Adipose tissue (tissue), 3 donors: ENCODE data around the gene LRRC47. TPM values are rescaled to one million over a fixed set of nuclear protein-coding genes. Genes with fewer than 3 reads are reported as not detected.

Source experiments
- H3K27ac ChIP-seq: one replicate; pipeline ENCODE4 v1.5.1; 2013; ENCODE audit warnings: low read depth, low read length
- WGBS, 3 donors: extraction: QIAGEN DNeasy Blood & Tissue Kit; methylation state at CpG; one replicate each; pipeline ENCODE4 v1.1.7; 2013; 5-methylcytosine and 5-hydroxymethylcytosine counted together
- polyA plus RNA-seq, 3 donors: library from polyadenylated mRNA; stranded (reverse); fragments of 200-250 nt; gene quantifications; one replicate each; pipeline ENCODE4 v1.2.3, GENCODE V29; 2013
- donor health status: healthy with polysubstance abuse.
- donor health status: Bipolar disorder and iron deficiency.
- donor health status: healthy.

LRRC47 gene
- polyA plus RNA-seq, 3 donors: 21.4 to 25.4 (median 22.2) TPM

DNA sequence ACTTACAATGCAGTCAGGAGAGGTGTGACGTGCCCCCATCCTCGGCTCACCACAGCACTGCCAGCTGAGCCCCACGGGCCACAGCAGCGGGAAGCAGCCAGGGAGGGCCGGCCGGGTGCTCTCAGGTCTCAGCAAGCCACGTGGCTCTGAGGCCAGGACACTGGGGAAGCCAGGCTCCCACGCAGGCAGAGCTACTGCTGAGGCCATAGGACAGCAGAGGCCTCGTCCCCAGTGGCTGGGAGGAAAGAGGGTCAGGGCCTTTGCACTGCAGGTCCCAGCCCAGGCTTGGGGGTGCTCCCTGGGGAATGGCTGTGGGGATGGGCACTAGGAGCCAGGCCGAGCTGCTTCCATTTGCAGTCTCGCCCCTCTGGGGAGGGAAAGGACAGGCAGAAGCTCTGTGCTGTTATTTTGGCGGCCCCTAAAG is 5.8 kb downstream of the LRRC47 start:
- 66 to 69% (median 67%) methylated on average over 12 of the region's 12 CpGs for WGBS, 3 donors
- no peak overlapping the region for H3K27ac ChIP-seq

DNA sequence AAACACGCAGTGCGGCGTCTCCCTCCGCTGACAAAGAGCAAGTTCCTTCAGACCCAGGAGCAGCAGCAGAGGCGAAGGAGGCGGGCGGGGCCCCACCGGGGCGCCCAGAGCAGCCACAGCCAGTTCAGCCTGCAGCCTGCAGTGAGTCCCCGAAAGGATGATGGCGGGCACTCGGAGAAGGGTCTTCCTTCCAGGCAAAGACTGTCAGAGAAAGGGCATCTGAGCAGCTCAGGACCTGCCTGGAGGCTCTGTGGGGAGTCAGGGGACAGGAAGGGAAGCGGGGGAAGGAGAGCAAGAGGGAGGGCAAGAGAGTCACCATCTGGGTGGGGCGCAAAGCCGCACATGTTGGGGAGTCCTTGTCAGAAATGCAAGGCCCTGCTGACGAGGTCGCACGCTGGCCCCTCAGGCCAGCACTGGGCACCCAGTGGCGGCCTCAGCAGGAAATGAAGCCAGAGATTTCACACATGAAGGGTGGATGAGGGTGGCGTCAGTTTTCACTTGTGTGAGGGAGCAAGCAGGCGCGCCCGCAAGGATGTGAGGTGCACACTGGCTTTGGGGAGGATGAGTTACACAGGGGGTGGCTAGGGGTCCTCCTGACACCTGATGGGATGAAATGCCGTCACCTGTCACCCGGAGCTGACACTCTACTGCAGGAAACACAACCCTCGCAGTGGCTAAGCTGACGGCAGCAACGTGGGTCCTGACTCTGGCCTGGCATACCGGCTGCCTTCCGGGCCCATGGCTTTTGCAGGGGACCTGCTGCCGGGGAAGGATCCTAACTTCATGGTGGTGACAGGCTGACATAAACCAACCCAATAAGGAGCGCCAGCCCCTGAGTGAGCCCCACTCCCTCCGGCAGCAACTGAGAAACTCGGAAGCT is 6.6 kb downstream of the LRRC47 start:
- 88 to 89% (median 88%) methylated on average over 32 to 34 of the region's 34 CpGs for WGBS, 3 donors
- no peak overlapping the region for H3K27ac ChIP-seq

DNA sequence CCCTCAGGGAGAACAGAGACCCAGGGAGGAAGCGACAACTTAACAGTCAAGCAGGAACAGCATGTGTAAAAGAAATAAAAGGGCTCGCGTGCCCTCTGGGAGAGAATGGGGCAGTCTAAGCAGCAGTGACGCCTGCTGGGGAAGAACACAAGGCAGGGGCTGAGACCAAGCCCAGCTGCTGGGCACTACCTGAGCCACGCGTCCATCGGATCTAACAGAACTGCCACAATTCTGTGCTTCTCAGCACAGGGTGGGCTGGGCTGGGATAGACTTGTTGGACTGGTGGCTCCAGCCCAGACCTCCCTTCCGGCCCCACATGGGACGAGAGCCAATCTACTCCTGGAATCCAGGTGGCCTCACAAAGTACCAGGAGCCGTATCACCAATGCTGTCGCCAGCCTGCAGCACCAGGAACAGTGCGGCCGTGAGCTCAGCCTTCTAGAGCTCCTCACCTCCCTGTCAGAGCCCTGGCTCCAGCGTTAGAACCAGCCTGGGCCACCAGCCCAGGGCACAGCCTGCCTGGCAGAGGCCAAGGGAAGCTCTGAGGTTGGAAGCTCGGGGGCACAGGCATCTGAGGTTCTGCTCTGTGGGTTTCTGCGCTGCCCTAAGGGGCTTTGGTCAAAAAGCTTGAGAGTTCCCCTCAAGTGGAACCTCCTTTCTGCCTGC is 7.4 kb downstream of the LRRC47 start:
- 75 to 90% (median 87%) methylated on average over 15 to 16 of the region's 16 CpGs for WGBS, 3 donors
- H3K27ac ChIP-seq: no peak overlapping the region

DNA sequence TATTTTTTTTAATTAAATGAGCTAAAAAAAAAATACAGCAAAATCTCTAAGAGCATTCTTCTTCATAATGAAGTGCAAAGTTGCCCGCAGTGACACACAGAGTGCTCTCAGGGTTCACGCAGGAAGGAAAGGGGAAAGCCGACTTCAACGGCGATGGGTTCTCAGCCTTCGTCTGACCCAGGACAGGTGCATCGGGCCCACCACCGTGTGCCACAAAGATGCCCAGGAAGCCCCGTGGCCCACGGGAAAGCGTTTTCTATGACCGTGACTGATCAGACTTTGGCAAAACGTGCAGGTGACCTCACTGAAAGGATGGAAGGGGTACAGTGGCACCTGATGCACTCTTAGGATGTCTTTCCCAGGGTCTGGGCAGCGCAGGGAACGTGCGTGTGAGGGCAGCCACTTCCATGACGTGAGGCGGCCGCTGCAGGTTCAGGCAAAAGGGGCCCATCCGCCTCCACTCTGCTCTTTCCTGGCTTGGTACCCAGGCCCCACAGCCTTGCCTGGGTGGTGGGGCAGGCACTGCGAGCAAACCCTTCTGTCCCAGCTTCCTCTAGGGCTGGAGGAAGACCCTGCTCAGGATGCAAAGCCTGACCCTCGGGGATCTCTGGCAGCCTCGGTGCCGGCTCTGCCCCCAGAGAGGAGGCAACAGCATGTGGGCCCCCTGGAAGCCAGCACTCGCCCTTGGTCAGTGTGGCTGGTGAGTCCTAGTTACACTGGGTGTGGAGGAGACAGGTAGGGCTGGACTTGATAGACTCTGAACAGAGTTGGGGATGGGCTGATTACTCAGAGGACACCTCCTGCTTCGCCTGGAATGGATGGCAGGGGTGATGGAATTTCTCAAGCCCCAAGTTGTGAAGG is 8.3 kb downstream of the LRRC47 start:
- H3K27ac ChIP-seq: no peak overlapping the region
- 88 to 92% (median 91%) methylated on average over 26 of the region's 26 CpGs for WGBS, 3 donors

DNA sequence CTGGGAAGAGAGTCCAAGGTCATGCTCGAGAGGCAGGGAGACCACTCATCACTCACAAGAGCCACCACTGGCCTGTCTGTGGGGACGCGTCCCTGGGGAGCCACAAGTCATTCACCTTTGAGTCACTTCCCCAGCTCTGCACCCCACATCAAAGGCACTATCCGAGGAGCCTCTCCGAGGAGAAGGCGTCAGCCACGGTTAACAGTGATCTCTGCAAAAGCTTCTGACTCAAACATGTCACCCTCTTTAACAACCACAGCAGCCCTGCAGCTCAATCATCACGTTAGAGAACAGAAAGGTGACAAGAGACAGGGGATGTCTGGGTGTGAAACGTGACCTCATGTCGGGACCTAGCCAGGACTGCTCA is 9.0 kb downstream of the LRRC47 start:
- 75 to 88% (median 86%) methylated on average over 10 of the region's 10 CpGs for WGBS, 3 donors
- no peak overlapping the region for H3K27ac ChIP-seq

DNA sequence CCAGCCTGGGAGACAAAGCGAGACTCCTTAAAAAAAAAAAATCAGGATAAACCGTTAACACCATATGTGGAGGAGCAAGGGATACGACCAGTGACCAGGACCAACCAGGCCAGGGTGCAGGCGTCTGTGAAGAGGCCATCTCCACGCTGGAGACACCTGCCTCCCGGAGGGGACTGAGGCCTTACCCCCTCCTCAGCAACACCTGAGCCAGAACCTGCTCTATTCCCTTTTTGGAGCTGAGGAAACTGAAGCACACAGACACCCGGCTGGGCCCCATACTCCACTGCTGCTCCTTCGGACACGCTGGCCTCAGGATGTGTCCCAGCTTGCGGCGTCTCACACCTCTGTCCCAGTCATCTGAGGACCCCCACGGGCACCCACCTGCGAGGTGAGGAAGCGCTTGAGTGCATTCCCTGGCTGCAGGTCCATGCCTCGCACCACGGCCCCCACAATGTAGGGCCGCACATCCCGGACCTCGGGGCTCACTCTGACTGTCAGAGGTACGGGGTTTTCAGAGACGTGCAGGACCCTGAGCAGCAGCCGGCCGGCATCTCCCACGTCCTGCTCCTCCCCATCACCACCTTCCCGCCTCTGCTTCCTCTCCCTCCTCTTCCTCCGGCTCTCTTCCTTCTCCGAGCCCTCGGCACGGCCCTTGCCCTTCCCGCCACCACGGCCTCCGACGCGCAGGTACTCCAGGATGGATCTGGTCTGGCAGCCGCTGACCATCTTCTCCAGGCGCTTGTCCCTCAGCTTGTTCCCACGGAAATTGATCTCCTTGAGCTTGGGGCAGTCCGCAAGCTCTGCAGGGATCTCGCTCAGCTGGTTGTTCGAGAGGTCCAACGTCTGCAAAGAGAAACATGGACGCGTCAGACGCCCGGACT is 9.6 kb downstream of the LRRC47 start:
- H3K27ac ChIP-seq: no peak overlapping the region
- WGBS, 3 donors: 89 to 93% (median 93%) methylated on average over 45 of the region's 45 CpGs

DNA sequence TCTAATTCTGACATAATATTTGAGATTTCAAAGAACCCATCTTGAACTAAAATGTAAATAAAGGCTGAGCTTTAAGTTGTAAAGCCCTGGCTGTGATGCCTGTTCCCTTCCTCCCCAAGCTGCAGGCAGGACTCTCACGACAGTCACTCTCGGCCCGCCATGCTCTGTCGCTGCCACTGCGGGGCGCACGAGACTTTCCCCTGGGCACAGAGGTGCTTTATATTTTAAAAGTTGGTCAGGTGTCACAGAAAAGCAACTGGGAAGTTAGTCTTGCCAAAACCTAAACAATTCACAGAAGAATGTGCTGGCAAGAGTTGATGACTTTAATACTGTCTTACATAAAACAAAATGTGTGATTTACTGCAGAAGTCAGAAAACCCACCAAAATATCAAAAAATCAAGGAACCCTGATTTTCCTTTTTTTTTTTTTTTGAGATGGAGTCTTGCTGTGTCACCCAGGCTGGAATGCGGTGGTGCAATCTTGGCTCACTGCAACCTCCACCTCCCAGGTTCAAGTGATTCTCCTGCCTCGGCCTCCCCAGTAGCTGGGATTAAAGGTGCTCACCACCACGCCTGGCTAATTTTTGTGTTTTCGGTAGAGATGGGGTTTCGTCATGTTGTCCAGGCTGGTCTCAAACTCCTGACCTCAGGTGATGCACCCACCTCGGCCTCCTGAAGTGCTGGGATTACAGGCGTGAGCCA is 10.7 kb downstream of the LRRC47 start:
- H3K27ac ChIP-seq: no peak overlapping the region
- WGBS, 3 donors: 77 to 87% (median 85%) methylated on average over 14 of the region's 14 CpGs

DNA sequence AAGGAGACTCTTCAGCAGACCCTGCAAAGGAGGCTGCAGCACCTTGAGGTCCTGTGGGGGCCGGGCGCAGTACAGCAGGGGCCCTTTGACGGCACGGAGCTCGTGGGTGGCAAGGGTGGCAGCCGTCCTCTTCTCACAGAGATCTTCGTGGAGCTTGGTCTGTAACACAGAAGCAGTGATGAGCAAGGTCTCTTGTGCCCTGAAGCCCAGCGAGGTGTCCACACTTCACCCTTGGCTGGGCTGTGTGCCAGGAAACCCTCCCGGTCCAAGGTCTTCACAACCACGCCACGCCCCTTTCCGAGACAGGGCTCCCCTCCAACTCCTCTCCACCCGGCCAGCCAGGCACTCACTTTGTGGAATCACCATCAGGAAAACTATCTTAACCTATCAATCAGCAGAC is 11.3 kb downstream of the LRRC47 start:
- no peak overlapping the region for H3K27ac ChIP-seq
- 65 to 83% (median 74%) methylated on average over 13 of the region's 13 CpGs for WGBS, 3 donors

DNA sequence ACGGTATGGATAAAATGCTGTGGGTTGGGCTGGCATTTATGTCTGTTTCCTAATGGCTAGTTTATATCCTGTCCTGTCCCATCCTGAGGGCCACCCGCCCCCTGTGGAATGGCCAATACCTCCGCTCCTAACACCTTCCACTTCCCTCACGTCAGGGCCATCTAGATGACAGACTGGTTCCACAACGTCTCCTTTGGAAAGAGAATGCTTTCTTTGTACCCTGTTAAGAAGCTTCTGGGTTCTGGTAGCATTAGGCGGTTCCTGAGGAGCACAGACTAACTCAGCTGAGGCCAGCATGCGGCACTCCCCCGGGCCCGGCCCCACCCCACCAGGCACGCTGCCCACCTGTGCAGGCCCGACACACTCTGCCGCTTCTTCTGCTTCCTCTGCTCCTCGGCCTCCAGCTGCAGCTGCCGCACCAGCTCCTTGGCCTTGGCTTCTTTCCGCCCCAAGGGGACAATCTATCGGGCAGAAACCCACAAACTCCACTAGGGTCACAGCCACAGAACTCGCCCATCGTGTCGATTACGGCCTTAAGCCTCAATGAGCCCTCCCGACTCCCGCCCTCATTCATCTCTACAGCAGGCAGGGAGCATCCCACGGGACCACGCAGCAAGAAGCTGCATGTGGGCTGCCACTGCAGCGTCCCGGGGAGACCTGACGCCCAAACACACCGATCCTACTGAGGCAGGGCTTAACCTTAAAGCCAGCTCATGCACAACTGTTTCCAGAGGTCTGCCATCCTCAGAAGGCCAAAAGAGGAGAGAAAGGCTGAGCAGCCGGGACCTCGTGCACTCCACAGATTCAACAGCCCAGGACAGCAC is 12.4 kb downstream of the LRRC47 start:
- no peak overlapping the region for H3K27ac ChIP-seq
- WGBS, 3 donors: 90 to 92% (median 90%) methylated on average over 29 to 30 of the region's 30 CpGs

DNA sequence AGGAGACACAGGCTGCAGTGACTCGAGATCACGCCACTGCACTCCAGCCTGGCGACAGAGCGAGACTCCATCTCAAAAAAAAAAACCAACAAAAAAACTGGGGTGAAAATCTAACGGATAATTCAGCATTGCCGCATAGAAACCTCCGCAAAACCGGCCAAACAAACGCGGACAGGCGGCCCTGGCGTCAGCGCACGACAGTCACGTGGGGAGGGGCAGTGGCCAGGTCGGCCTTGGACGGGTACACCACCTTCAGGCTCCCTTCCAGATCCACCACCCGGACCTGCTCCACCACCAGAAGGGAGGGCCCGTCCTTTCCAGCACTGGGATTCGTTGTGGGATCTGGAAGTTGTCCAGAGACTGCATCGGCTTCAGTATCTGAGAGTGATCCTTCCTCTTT is 15.4 kb downstream of the LRRC47 start:
- H3K27ac ChIP-seq: no peak overlapping the region
- 85 to 93% (median 92%) methylated on average over 21 of the region's 21 CpGs for WGBS, 3 donors

DNA sequence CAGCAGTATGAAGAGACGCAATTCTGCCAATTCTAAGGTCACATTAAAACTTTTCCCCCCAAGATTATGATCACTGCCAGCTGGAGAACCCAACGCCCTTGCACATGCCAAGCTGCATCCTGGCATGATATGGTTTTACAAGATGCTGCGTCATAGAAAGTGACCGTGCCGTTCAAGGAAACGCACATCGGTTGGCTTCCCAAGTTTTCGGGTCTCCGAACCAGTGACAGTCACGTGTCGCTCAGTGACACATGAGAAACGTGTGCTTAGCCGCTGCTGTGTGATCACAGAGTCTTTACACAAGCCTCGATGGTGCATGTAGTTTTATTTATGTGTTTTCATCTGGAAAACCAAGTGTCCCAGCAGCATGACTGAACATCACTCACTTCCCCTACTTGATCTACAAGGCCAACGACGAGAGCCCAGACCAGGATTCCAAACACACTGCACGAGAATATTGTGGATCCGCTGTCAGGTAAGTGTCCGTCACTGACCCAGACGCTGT is 16.3 kb downstream of the LRRC47 start:
- 86 to 93% (median 92%) methylated on average over 20 of the region's 20 CpGs for WGBS, 3 donors
- H3K27ac ChIP-seq: no peak overlapping the region

DNA sequence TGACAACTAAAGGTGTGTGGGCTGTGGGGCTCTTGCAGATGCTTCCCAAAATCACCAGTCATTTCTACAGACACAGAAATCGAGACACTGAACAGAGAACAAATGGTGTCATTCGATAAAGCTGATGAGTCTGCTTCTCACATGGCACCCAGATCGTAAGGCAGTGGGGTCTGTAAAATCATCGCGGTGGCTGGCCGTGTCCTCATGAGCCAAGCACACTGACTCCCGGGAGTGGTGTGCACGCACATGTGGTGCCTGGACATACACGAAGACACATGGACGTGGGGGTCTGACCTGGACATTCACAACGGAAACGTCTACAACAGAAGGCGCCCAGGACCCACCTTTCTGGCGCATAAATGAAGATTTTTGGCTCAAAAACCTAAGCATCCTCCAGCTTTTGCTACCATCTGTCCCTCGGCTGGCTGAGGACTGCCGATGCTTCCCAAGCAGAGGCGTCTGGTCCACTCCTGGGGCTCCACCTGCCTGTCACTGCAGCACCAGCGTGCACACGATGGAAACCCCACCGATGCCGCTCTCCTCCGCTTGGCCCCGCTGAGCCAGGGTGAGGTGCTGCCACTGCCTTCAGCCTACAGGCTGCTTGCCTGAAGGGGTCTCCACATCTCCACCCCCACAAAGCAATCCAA is 16.9 kb downstream of the LRRC47 start:
- H3K27ac ChIP-seq: no peak overlapping the region
- WGBS, 3 donors: 90 to 91% (median 91%) methylated on average over 23 of the region's 23 CpGs

DNA sequence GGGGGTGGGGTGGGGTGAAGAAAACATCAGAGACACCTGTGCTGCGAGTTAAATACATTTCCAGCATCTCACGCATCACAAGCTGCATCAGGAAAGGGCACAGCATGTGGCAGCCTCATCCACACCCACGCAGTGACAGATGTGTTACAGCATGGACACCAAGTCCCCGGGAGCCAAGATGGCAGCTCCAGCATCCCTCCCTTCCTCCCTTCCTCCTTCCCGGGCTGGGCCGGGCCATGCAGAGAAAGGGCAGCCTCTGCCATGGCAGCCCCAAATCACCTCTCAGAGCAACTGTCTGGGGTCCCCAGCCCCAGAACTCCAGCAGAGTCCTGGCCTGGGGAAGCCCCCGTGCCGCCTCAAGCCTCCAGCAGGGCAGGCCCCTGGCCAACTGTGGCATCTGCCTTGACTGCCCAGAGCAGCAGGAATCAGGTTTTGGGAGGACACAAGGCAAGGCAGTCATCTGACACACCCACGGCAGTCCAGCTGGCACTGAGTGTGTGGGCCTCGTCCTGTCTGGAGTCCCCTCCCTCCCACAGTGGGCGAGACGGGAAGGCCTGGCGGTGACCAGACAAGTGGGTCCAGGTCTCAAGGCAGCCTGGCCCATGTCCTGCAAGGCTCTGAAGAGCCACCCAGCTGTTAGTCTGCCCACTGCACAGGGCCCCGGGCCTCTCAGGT is 17.6 kb downstream of the LRRC47 start:
- 69 to 83% (median 82%) methylated on average over 13 to 14 of the region's 14 CpGs for WGBS, 3 donors
- no peak overlapping the region for H3K27ac ChIP-seq

DNA sequence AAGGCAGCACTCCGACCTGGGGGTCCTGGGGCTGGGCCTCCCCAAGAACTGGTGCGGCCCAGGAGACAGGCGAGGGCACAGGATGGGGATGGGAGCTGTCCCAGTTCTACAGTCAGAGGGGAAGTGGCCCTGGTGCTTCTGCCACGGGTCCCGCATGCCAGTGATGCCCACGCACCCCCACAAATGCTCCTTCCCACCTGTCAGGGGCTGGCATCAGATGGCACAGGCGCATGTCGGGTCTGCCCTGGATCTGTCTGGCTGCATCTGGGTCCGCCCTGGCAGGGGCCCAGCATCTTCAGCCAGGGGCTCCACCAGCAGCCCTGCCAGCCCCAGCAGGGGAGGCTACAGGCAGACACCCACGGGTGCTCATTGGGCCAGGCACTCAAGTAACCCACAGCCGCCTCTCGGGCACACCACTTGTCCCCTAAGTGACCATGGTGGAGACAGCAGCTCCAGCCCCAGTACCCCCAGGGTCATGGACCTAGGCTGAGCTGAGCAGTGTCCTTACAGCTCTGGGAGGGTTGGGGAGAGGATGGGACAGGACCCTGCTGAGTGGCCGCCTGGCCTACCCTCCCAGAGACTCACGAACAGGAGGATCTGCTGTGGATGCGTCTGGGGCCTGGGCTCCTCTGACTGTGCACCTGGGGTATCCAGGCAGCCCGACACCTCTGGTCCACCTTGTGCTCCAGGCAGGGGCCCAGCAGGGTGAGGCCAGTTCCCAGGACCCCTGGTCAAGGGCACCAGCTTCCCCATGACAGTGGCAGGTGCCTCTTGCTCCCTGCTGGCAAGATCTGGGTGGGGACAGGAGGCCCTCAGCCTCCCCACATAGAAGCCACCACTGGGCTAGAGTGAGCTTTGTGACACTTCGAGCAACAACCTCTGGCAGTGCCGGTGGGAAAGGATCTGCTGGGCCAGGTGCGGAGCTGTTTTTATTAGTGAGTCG is 18.4 kb downstream of the LRRC47 start:
- 78 to 87% (median 81%) methylated on average over 20 of the region's 20 CpGs for WGBS, 3 donors
- H3K27ac ChIP-seq: no peak overlapping the region
